Epithelial cell of proximal tubule (primary cell): ENCODE results near the gene SNRPA. TPM values are rescaled to one million over a fixed set of nuclear protein-coding genes. Genes with fewer than 3 reads are reported as not detected.
A peak's percentile ranks its signal among the peaks of the same experiment; 100 is the strongest.

Source experiments
- DNase-seq: peaks from one replicate; pipeline ENCODE4 v3.0.0-alpha.2; 2011; ENCODE audit warnings: low read depth
- H3K4me3 ChIP-seq: 2 replicates; pipeline ENCODE4 v1.5.1; 2011; ENCODE audit warnings: low read depth, mild to moderate bottlenecking, low read length
- CTCF ChIP-seq: conservative IDR thresholded peaks from 2 replicates; pipeline ENCODE4 v1.5.1; 2012; ENCODE audit warnings: low read depth, mild to moderate bottlenecking, low read length
- total RNA-seq: library from RNA; depleted of rRNA; stranded (reverse); fragments of >200 nt; gene quantifications from 2 replicates; pipeline ENCODE4 v1.2.3, GENCODE V29; 2015

SNRPA gene
- total RNA-seq, 1 donor from 2014 or later: 169 TPM

GRCh38 chr19:40800339-40800996 lies 49.5 kb downstream of the SNRPA start:
- no peak for DNase-seq
- no peak for TF ChIP-seq CTCF
- peak overlapping the region; percentile 95 for H3K4me3 ChIP-seq

GRCh38 chr19:40800997-40801377 lies 50.0 kb downstream of the SNRPA start:
- no peak overlapping the region for H3K4me3 ChIP-seq
- TF ChIP-seq CTCF: no peak
- DNase-seq: no peak

- no peak for TF ChIP-seq CTCF
- no peak for DNase-seq
- peak overlapping the region; percentile 13 for H3K4me3 ChIP-seq
Measured at GRCh38 chr19:40801426-40802299, 50.7 kb downstream of the SNRPA start.

GRCh38 chr19:40802300-40803169 lies 51.5 kb downstream of the SNRPA start:
- peak overlapping the region; percentile 13 for H3K4me3 ChIP-seq
- no peak for TF ChIP-seq CTCF
- DNase-seq: no peak

- DNase-seq: no peak
- TF ChIP-seq CTCF: no peak
- H3K4me3 ChIP-seq: no peak overlapping the region
Measured at GRCh38 chr19:40803170-40803856, 52.3 kb downstream of the SNRPA start.

- H3K4me3 ChIP-seq: no peak overlapping the region
- DNase-seq: no peak
- TF ChIP-seq CTCF: no peak
Measured at GRCh38 chr19:40803857-40804782, 53.1 kb downstream of the SNRPA start.
